Kidney (tissue), 14 donors: Measurements from ENCODE around the gene IGSF9. TPM values are rescaled to one million over a fixed set of nuclear protein-coding genes. Genes with fewer than 3 reads are reported as not detected.

ENCODE experiments used
- DNase-seq, 5 donors: peaks; one replicate each; pipeline ENCODE4 v3.0.0-alpha.2; 2013 to 2020
- FAIRE-seq: peaks from 2 replicates; lab custom pipeline; 2012; peaks lifted over from hg19 to GRCh38; lab: Jason Lieb, UNC
- H3K27ac ChIP-seq, 2 donors: one replicate each; pipeline ENCODE4 v1.7.0; 2013; ENCODE audit warnings: low read depth in 2 of 2, low read length in 2 of 2, inconsistent platforms in 1 of 2
- H3K27me3 ChIP-seq: one replicate; pipeline ENCODE4 v1.7.1; 2013; ENCODE audit warnings: low read length, inconsistent platforms; ENCODE audit not compliant: control insufficient read depth, insufficient read depth
- H3K36me3 ChIP-seq, 3 donors: one replicate each; pipeline versions ENCODE4 v1.7.0 to v1.7.1; 2013; ENCODE audit warnings: low read length in 3 of 3, control low read depth in 1 of 3, inconsistent platforms in 1 of 3; ENCODE audit not compliant: insufficient read depth in 3 of 3, control insufficient read depth in 2 of 3
- H3K4me1 ChIP-seq, 3 donors: one replicate each; pipeline versions ENCODE4 v1.7.0 to v1.7.1; 2013; ENCODE audit warnings: low read length in 3 of 3, inconsistent platforms in 1 of 3, low read depth in 1 of 3; ENCODE audit not compliant: control insufficient read depth in 2 of 3, insufficient read depth in 2 of 3
- H3K4me3 ChIP-seq, 3 donors: one replicate each; pipeline versions ENCODE4 v1.7.0 to v1.8.1; 2013; ENCODE audit warnings: low read length in 3 of 3, control low read depth in 1 of 3, inconsistent platforms in 1 of 3
- H3K9ac ChIP-seq, 3 donors: one replicate each; pipeline versions ENCODE4 v1.7.0 to v1.7.1; 2013; ENCODE audit warnings: low read length in 3 of 3, control low read depth in 1 of 3, inconsistent platforms in 1 of 3
- H3K9me3 ChIP-seq, 3 donors: one replicate each; pipeline versions ENCODE4 v1.7.0 to v1.7.1; 2013; ENCODE audit warnings: low read length in 3 of 3, control low read depth in 1 of 3, inconsistent platforms in 1 of 3; ENCODE audit not compliant: control insufficient read depth in 2 of 3, insufficient read depth in 1 of 3
- CTCF ChIP-seq: IDR thresholded peaks from 3 replicates; pipeline ENCODE4 v1.5.1; 2012; ENCODE audit warnings: mild to moderate bottlenecking, moderate library complexity, borderline replicate concordance; ENCODE audit not compliant: insufficient read depth; ENCODE audit errors: extremely low read depth
- intact Hi-C: fragments of 100-400 bp; cut with DNase I; formaldehyde crosslinking; loops from one replicate; pipeline ENCODE4 v1.11.1; 2022
- polyA plus RNA-seq: library from polyadenylated mRNA; stranded (reverse); fragments of 350-450 nt; fragmentation: Illumina TruSeq; extraction: RNeasy Lipid Tissue Mini Kit (QIAGEN cat#74804); gene quantifications from one replicate; pipeline ENCODE4 v1.2.3, GENCODE V29; 2014; ENCODE audit warnings: low read depth, low replicate concordance; ENCODE audit not compliant: insufficient read depth
- total RNA-seq: library from RNA; stranded (reverse); fragmentation: NEBNext Ultra II Directional; extraction: Animal tissue kit (Norgen Biotek cat#: 25700); gene quantifications from one replicate; pipeline ENCODE4 v1.2.1, GENCODE V29; 2021
- donor health status: control.
- donor health status: control.
- donor health status: control.
- donor health status: control.
- donor health status: control.
- donor health status: DM: yes; HTN: yes; CAD: no.
- donor health status: Normal renal cell carcinoma (clear cell type).

IGSF9 gene
- total and polyA plus RNA-seq, 2 donors from 2014 or later = 0.88 to 1.3 TPM

DNA sequence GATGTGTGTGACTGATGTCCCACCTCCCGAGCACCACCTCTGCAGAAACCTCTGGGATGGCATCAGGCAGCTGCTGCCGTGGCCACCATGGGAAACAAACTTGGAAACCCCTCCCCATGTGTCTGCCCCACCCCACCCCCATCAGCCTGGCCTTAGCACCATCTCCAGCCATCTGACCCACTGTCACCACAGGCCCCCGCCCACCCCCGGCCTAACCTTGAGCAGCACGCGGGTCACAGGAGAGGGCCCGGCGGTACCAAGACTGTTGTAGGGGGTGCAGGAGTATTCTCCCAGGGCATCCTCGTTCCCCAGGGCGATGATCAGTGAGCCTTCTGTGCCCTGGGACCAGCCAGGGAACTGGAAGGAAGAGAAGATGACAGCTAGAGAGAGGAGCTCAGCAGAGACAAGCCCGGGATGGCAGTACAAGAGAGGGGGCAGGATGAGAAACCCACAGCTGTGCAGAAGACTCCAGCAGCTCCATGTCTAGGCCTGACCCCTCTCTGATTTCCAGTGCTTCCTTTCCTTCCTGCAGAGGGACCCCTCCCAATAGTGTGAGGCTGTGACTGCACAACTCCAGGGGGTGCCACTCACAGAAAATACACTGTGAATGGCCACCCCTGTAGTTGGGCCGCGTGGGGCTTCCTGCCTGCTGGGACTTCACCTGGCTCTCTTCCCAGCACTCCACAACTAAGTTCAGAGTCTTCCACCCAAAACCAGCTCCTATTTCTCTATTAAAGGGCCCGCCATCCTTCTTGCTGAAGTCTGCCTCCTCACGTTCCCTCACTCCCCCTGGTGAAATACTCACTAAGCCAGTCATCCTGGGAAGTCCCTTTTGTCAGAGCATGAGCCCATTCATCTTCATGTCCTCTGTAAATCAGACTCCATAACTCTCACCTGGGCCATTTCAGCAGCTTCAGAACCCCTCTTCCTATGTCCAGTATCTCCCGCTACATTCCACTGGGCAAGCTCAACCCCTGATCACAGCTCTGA lies 12.8 kb downstream of the IGSF9 start:
- no peak overlapping the region for H3K9ac ChIP-seq
- no peaks in the 10 kb centered on the region for H3K27me3 ChIP-seq
- intact Hi-C loops = no loop called here
- FAIRE-seq (no peak), DNase-seq (peak in 3 of 5 donors; percentile 22 to 61 (median 35))
- peaks cover 0 to 4% (median 0%) of the 10 kb centered on the region in 3 donors for H3K4me1 ChIP-seq
- H3K4me3 ChIP-seq = no peak overlapping the region
- TF ChIP-seq CTCF = no peak
- no peaks in the 10 kb centered on the region for H3K9me3 ChIP-seq
- H3K36me3 ChIP-seq = no peaks in the 10 kb centered on the region
- no peak overlapping the region for H3K27ac ChIP-seq

DNA sequence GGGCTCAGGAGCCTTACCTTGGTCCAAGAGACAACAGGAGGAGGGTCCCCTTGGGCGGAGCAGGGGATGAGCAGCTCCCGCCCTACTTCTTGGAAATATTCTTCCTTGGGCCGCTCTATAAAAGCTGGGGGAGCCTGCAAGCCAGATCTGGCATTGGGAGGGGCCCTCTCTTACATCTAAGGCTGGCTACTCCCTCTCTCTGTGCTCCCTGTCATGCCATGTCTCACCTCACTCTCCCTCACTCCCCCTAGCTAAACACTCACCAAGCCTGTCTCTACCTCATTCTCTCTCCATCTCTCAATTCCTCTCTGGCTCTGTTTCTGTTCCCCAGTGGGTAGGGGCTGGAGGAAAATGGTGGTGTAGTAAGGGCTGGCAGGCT lies 13.6 kb downstream of the IGSF9 start:
- H3K9ac ChIP-seq = no peak overlapping the region
- intact Hi-C loops = no loop called here
- no peak for FAIRE-seq
- H3K4me1 ChIP-seq = peaks cover 0 to 4% (median 0%) of the 10 kb centered on the region in 3 donors
- no peak for DNase-seq
- H3K36me3 ChIP-seq = no peaks in the 10 kb centered on the region
- H3K9me3 ChIP-seq = no peaks in the 10 kb centered on the region
- H3K4me3 ChIP-seq = no peak overlapping the region
- no peaks in the 10 kb centered on the region for H3K27me3 ChIP-seq
- no peak overlapping the region for H3K27ac ChIP-seq
- TF ChIP-seq CTCF = no peak

DNA sequence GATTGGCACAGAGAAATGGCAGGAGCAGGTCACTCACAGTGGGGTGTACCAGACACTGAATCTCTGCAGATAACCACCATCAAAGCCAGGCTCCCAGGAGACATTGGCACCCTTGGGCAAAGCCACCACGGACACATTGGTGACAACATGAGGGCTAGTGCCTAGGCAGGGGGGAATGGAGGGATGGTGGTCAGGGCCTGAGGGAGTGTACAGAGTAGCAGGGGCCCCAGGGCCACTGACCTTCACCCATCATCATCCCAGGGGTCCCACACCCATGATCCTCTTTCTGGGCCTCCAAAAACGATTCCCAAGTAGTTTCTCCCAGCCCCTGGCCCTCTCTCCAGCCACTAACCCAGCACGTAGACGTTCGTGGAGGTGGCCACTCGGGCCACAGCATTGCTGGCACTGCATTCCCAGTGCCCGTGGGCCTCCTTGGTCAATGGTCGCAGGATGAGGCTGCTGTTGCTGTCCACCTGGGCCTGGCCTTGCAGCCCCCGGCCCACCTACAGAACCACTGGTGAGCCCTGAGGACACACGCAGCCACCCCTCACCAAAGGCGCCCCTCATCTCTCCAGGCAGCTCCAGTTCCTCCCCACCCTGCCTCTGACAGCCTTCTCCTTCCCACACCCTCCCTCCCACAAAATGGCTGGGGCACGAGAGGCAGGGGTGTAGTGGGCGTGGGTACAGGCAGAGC lies 14.2 kb downstream of the IGSF9 start:
- no peaks in the 10 kb centered on the region for H3K27me3 ChIP-seq
- no peak overlapping the region for H3K9ac ChIP-seq
- no peak overlapping the region for H3K4me3 ChIP-seq
- H3K27ac ChIP-seq = no peak overlapping the region
- H3K9me3 ChIP-seq = no peaks in the 10 kb centered on the region
- no peaks in the 10 kb centered on the region for H3K36me3 ChIP-seq
- no peak for TF ChIP-seq CTCF
- DNase-seq (peak in 1 of 5 donors; percentile 53), FAIRE-seq (no peak)
- H3K4me1 ChIP-seq = peaks cover 0 to 4% (median 0%) of the 10 kb centered on the region in 3 donors
- intact Hi-C loops = no loop called here
